HFFc6 (cell line): ENCODE results near the gene PDIA4. TPM values are rescaled to one million over a fixed set of nuclear protein-coding genes. Genes with fewer than 3 reads are reported as not detected.
"Not testable (repeated sequence)": the region's sequence is repeated elsewhere in the genome, so short reads cannot be mapped to it uniquely, and the experiment has no call there.

Experiments
- DNase-seq: peaks from one replicate; pipeline ENCODE4 v3.0.0-alpha.2; 2018
- H3K27ac Mint-ChIP-seq: 2 replicates; pipeline ENCODE4 v1.8.0; 2020; ENCODE audit warnings: mild to moderate bottlenecking, mixed read lengths
- H3K27me3 Mint-ChIP-seq: 2 replicates; pipeline ENCODE4 v1.8.0; 2021; ENCODE audit warnings: mild to moderate bottlenecking, moderate library complexity, mixed read lengths; ENCODE audit not compliant: insufficient read depth
- H3K36me3 Mint-ChIP-seq: 2 replicates; pipeline ENCODE4 v1.8.0; 2021; ENCODE audit warnings: low read depth, mixed read lengths
- H3K4me1 Mint-ChIP-seq: 2 replicates; pipeline ENCODE4 v1.8.0; 2020; ENCODE audit warnings: low read depth, mixed read lengths
- H3K4me3 Mint-ChIP-seq: 2 replicates; pipeline ENCODE4 v1.8.0; 2020; ENCODE audit warnings: mild to moderate bottlenecking, moderate library complexity, mixed read lengths
- H3K9me3 Mint-ChIP-seq: 2 replicates; pipeline ENCODE4 v1.8.0; 2020; ENCODE audit warnings: mild to moderate bottlenecking, mixed read lengths
- total RNA-seq, 6 experiments: library from RNA; stranded (reverse); fragmentation: NEBNext Ultra II Directional; extraction: Animal tissue kit (Norgen Biotek cat#: 25700); gene quantifications; 2 replicates in 1 of 6; 3 replicates in 5 of 6; pipeline ENCODE4 v1.2.3, GENCODE V29; 2021
- TF ChIP-seq, protein P1 (sequence below): fragments of 200-600 bp; sonication (generic); IDR thresholded peaks from 2 replicates; pipeline ENCODE4 v1.5.0; 2021; ENCODE audit warnings: antibody characterized with exemption, mild to moderate bottlenecking

The PDIA4 gene
- total RNA-seq, 6 experiments from 2014 or later = 185 to 210 (median 200) TPM

DNA sequence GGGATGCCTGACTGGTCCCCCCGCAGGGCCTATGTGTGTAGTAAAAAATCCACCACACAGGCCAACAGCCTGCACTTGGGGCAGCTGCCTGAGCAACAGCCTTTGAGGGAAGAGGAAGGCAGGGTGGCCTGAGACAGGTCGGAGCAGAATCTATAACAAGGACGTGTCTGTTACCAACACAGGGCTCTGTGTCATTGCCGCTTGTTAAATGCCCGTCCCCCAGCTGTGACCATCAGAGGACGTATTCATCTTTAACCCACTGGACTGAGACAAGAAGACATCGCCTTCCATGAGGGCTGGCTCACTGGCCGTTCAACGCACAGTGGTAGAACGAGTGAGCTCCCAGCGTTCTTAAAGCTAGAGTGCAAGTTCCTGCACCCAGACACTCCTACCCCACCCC is 7.8 kb downstream of the PDIA4 start:
- H3K9me3 Mint-ChIP-seq = no peaks in the 10 kb centered on the region
- H3K36me3 Mint-ChIP-seq = peaks cover 15% of the 10 kb centered on the region
- no peaks in the 10 kb centered on the region; the same call in 1 of the 2 replicates for H3K27me3 Mint-ChIP-seq
- no peak for DNase-seq
- peaks cover 13% of the 10 kb centered on the region for H3K4me1 Mint-ChIP-seq
- TF ChIP-seq, protein P1, sequence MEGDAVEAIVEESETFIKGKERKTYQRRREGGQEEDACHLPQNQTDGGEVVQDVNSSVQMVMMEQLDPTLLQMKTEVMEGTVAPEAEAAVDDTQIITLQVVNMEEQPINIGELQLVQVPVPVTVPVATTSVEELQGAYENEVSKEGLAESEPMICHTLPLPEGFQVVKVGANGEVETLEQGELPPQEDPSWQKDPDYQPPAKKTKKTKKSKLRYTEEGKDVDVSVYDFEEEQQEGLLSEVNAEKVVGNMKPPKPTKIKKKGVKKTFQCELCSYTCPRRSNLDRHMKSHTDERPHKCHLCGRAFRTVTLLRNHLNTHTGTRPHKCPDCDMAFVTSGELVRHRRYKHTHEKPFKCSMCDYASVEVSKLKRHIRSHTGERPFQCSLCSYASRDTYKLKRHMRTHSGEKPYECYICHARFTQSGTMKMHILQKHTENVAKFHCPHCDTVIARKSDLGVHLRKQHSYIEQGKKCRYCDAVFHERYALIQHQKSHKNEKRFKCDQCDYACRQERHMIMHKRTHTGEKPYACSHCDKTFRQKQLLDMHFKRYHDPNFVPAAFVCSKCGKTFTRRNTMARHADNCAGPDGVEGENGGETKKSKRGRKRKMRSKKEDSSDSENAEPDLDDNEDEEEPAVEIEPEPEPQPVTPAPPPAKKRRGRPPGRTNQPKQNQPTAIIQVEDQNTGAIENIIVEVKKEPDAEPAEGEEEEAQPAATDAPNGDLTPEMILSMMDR = no peak
- no peak overlapping the region for H3K4me3 Mint-ChIP-seq
- H3K27ac Mint-ChIP-seq = no peak overlapping the region

DNA sequence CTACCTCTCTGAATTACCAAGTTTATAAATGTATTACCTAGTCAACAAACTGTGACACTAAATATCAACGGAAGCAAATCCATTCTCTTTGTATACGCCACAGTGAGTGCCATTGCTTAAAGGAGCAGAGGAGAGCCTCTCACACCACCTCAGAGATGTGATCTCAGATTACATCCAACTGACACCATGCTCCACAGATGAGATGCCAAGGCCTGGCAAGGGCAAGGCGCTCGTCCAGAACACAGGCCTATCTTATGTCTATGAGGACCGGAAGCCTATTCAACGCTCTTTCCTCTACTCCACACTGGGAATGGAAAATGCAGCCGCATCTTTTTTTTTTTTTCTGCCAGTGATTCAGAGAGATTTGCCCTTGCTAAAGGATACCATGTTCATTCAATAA is 11.4 kb downstream of the PDIA4 start:
- Mint-ChIP-seq H3K4me3 (no peak overlapping the region), H3K9me3 (no peaks in the 10 kb centered on the region), H3K36me3 (peaks cover 24% of the 10 kb centered on the region), H3K27me3 (no peaks in the 10 kb centered on the region; the same call in 1 of the 2 replicates), H3K4me1 (no peaks in the 10 kb centered on the region), H3K27ac (no peak overlapping the region)
- TF ChIP-seq, protein P1 = no peak
- no peak for DNase-seq

DNA sequence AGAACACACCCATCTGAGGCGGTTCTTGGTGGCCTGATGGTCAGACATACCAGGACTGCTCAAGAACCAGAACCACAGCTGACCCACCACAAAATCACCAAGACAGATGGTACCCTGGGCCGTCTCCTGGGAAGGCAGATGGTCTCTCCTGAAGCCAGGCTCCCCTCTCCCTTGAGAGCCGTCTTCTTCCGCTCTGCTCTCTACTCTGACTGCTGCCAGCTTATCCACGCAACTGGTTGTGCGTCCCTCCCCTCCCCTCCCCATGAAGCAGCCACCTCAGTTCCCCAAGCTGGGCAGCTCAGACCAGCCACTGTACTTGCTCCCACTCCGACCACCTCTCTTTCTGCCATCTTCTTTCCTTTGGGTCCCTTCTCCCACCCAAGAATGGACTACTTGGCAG is 14.0 kb downstream of the PDIA4 start:
- Mint-ChIP-seq H3K27me3 (no peaks in the 10 kb centered on the region; the same call in 1 of the 2 replicates), H3K4me3 (no peak overlapping the region), H3K4me1 (no peaks in the 10 kb centered on the region), H3K9me3 (no peaks in the 10 kb centered on the region), H3K27ac (no peak overlapping the region), H3K36me3 (peaks cover 13% of the 10 kb centered on the region)
- no peak for DNase-seq
- TF ChIP-seq, protein P1 = no peak

DNA sequence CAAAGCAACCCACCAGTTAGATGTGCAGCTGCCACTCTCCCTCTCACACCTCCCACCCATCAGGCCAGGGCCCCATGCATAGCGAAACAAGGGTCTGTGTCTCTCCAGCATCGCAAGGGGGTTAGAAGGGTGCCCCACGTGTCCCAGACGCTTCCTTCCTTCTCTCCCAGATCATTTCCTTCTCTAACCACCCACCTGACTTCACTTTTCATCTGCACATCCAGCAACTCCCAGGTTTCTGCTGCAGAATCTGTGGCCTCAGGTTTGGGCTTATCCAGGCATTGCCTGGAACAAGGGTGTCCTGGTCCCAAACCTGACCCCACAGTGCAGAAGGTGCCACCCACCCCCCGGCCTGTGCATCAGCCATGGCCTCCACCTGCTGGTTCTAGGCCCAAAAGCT is 14.4 kb downstream of the PDIA4 start:
- no peak for DNase-seq
- H3K9me3 Mint-ChIP-seq = no peaks in the 10 kb centered on the region
- H3K27ac Mint-ChIP-seq = no peak overlapping the region
- H3K36me3 Mint-ChIP-seq = peaks cover 13% of the 10 kb centered on the region
- H3K4me3 Mint-ChIP-seq = no peak overlapping the region
- TF ChIP-seq, protein P1 = no peak
- no peaks in the 10 kb centered on the region; the same call in 1 of the 2 replicates for H3K27me3 Mint-ChIP-seq
- H3K4me1 Mint-ChIP-seq = no peaks in the 10 kb centered on the region

DNA sequence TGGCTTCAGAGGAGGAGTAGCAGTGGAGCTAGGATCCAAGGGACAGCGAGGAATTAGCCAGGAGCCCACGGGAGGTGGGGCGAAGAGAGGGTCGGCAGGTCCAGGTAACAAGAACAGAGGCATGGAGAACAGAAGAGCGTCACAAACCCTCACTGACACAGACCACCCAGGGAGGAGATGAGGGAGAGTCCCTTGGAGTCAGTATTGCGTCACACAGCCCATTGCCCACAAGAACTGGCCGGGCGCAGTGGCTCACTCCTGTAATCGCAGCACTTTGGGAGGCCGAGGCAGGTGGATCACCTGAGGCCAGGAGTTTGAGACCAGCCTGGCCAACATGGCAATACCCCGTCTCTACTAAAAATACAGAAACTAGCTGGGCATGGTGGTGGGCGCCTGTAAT is 15.6 kb downstream of the PDIA4 start:
- not testable (repeated sequence) for DNase-seq, H3K4me3 Mint-ChIP-seq, H3K27ac Mint-ChIP-seq, H3K4me1 Mint-ChIP-seq, H3K9me3 Mint-ChIP-seq, H3K27me3 Mint-ChIP-seq
- H3K36me3 Mint-ChIP-seq = peaks cover 13% of the 10 kb centered on the region

DNA sequence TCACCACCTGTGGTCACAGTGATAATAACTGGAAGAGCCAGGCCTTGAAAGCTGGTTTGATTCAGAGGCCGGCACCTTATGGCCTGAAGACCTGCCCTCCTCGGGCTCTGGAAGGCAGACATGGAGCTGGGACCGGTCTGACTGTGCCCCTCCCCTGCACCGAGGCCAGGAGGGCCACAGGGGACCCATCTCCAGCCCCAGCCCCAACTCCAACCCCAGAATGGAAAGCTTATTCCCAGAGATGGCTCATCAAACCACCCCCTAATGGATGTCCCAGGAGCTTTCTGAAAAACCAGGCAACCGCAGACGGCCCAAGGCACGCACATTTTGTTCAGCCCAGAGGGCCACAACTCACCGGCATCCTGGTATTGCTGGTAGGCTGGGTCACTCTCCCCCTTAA is 16.8 kb downstream of the PDIA4 start:
- peaks cover 13% of the 10 kb centered on the region for H3K36me3 Mint-ChIP-seq
- TF ChIP-seq, protein P1 = no peak
- no peaks in the 10 kb centered on the region for H3K9me3 Mint-ChIP-seq
- DNase-seq = no peak
- H3K27me3 Mint-ChIP-seq = no peaks in the 10 kb centered on the region; the same call in 1 of the 2 replicates
- no peak overlapping the region for H3K27ac Mint-ChIP-seq
- H3K4me1 Mint-ChIP-seq = no peaks in the 10 kb centered on the region
- H3K4me3 Mint-ChIP-seq = no peak overlapping the region
